ENCODE measurements around the gene SSUH2. TPM values are rescaled to one million over a fixed set of nuclear protein-coding genes. Genes with fewer than 3 reads are reported as not detected.

SSUH2 gene
- total and polyA plus RNA-seq, 4 donors, result 0.17 to 2.1 (median 0.24) TPM

DNA sequence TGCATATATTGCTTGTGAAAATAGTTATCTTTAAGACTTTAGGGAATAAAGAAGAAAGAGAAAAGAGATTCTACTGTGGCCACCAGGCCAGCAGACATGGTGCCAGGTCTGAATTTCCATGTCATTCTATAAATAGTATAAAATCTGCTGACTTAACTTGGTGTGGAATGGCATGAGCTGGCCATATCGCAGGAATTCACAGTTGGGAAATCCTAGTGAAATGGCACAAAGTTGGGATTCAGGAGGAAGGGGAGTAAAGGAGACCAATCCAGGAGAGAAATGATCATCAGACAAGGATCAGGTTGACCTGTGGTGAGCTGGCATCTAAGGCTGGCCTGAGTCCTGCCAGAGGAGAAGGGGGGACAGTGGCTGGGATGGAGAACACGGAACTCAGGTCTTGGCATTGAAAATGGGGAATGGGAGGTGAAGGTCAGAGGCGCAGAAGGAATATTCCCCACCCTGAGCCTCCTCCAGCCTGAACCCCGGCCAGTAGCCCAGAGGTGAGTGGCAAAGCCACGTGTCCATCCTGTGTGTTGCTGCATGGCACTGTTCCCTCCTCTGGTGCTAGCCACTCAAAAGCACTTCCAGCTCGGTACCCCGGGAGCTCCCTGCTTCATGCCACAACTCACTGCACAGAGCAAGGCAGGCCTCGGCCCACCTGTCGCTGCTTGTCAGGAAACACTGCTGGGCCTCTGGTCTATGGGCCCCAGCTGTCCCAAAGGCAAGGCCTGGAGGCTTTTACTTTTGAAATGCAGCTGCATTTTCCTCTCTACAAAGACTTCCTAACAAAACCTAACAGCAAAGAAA is 51.4 kb downstream of the SSUH2 start:
- H3K4me3 ChIP-seq (ENCODE audit: low read depth in 1 of 3, low read length in 3 of 3), result no peak overlapping the region
- TF ChIP-seq RAD21 (IDR thresholded peaks at IDR 0.05) (no peak), EGR1 (IDR thresholded peaks at IDR 0.05; ENCODE audit: low read depth in 2 of 2) (no peak), GABPA (IDR thresholded peaks at IDR 0.05 in 1 of 2, conservative IDR thresholded peaks at IDR 0.05 in 1 of 2) (no peak), SP1 (IDR thresholded peaks at IDR 0.05) (no peak), JUND (IDR thresholded peaks at IDR 0.05) (no peak), YY1 (IDR thresholded peaks at IDR 0.05) (no peak), NR2F2 (IDR thresholded peaks at IDR 0.05) (no peak), FOXA1 (IDR thresholded peaks at IDR 0.05) (no peak)
- TF ChIP-seq, protein P1, sequence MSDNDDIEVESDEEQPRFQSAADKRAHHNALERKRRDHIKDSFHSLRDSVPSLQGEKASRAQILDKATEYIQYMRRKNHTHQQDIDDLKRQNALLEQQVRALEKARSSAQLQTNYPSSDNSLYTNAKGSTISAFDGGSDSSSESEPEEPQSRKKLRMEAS (IDR thresholded peaks at IDR 0.05), result no peak
- TF ChIP-seq, protein P2, sequence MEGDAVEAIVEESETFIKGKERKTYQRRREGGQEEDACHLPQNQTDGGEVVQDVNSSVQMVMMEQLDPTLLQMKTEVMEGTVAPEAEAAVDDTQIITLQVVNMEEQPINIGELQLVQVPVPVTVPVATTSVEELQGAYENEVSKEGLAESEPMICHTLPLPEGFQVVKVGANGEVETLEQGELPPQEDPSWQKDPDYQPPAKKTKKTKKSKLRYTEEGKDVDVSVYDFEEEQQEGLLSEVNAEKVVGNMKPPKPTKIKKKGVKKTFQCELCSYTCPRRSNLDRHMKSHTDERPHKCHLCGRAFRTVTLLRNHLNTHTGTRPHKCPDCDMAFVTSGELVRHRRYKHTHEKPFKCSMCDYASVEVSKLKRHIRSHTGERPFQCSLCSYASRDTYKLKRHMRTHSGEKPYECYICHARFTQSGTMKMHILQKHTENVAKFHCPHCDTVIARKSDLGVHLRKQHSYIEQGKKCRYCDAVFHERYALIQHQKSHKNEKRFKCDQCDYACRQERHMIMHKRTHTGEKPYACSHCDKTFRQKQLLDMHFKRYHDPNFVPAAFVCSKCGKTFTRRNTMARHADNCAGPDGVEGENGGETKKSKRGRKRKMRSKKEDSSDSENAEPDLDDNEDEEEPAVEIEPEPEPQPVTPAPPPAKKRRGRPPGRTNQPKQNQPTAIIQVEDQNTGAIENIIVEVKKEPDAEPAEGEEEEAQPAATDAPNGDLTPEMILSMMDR (IDR thresholded peaks at IDR 0.05; ENCODE audit: low read depth, low read length, missing input control), result no peak
- TF ChIP-seq, protein P3, sequence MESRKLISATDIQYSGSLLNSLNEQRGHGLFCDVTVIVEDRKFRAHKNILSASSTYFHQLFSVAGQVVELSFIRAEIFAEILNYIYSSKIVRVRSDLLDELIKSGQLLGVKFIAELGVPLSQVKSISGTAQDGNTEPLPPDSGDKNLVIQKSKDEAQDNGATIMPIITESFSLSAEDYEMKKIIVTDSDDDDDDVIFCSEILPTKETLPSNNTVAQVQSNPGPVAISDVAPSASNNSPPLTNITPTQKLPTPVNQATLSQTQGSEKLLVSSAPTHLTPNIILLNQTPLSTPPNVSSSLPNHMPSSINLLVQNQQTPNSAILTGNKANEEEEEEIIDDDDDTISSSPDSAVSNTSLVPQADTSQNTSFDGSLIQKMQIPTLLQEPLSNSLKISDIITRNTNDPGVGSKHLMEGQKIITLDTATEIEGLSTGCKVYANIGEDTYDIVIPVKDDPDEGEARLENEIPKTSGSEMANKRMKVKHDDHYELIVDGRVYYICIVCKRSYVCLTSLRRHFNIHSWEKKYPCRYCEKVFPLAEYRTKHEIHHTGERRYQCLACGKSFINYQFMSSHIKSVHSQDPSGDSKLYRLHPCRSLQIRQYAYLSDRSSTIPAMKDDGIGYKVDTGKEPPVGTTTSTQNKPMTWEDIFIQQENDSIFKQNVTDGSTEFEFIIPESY (IDR thresholded peaks at IDR 0.05), result no peak
- TF ChIP-seq, protein P4, sequence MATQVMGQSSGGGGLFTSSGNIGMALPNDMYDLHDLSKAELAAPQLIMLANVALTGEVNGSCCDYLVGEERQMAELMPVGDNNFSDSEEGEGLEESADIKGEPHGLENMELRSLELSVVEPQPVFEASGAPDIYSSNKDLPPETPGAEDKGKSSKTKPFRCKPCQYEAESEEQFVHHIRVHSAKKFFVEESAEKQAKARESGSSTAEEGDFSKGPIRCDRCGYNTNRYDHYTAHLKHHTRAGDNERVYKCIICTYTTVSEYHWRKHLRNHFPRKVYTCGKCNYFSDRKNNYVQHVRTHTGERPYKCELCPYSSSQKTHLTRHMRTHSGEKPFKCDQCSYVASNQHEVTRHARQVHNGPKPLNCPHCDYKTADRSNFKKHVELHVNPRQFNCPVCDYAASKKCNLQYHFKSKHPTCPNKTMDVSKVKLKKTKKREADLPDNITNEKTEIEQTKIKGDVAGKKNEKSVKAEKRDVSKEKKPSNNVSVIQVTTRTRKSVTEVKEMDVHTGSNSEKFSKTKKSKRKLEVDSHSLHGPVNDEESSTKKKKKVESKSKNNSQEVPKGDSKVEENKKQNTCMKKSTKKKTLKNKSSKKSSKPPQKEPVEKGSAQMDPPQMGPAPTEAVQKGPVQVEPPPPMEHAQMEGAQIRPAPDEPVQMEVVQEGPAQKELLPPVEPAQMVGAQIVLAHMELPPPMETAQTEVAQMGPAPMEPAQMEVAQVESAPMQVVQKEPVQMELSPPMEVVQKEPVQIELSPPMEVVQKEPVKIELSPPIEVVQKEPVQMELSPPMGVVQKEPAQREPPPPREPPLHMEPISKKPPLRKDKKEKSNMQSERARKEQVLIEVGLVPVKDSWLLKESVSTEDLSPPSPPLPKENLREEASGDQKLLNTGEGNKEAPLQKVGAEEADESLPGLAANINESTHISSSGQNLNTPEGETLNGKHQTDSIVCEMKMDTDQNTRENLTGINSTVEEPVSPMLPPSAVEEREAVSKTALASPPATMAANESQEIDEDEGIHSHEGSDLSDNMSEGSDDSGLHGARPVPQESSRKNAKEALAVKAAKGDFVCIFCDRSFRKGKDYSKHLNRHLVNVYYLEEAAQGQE (IDR thresholded peaks at IDR 0.05), result no peak
- H3K27me3 ChIP-seq (ENCODE audit: control insufficient read depth in 4 of 4, insufficient read depth in 4 of 4, low read length in 3 of 4), result no peaks in the 10 kb centered on the region
- H3K4me1 ChIP-seq (ENCODE audit: control insufficient read depth in 4 of 4, insufficient read depth in 4 of 4, low read length in 3 of 4), result no peaks in the 10 kb centered on the region
- H3K9ac ChIP-seq (ENCODE audit: low read depth in 1 of 2, low read length in 2 of 2), result no peak overlapping the region
- WGBS, result 96% methylated on average over 9 of the region's 9 CpGs
- DNase-seq (ENCODE audit: low spot score), result no peak
- H3K36me3 ChIP-seq (ENCODE audit: control insufficient read depth in 4 of 4, insufficient read depth in 3 of 4, low read depth in 1 of 4, low read length in 3 of 4), result no peaks in the 10 kb centered on the region
- no peak overlapping the region for H3K27ac ChIP-seq (ENCODE audit: low read depth in 1 of 2, low read length in 2 of 2)
- no peaks in the 10 kb centered on the region for H3K9me3 ChIP-seq (ENCODE audit: control insufficient read depth in 4 of 4, low read length in 3 of 4)

DNA sequence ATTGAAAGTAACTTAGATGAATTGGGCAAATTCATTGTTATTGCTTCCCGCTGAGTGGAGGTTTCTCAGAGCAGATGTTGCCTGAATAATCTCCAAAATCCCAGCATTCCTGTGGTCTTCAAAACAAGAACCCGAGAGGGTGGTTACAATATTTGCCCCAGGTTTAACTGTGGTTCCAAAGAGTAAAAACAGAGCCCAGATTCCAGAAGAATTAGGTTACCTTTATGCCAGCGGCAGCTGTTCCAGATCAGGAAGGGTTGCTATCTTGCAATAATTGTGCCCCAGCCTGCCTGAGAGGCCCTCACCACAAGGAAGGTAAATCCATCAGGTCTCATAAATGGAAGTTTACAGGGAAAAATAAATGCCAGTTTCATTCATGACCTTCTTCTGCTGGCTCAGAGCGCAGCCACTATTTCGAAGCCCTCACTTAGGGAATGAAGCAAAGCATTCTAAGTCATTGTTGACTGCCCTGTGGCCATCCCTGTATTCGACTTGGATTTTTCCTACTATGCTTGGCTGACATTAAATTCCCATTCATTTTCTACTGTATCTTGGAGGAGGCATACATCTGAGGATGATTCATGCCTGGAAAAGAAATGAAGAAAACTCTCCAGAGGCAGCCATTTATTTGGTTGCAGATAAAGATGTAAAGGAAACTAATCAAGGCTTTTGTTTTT is 54.6 kb downstream of the SSUH2 start:
- DNase-seq (ENCODE audit: low spot score), result no peak
- no peaks in the 10 kb centered on the region for H3K36me3 ChIP-seq (ENCODE audit: control insufficient read depth in 4 of 4, insufficient read depth in 3 of 4, low read depth in 1 of 4, low read length in 3 of 4)
- H3K4me3 ChIP-seq (ENCODE audit: low read depth in 1 of 3, low read length in 3 of 3), result no peak overlapping the region
- H3K9ac ChIP-seq (ENCODE audit: low read depth in 1 of 2, low read length in 2 of 2), result no peak overlapping the region
- WGBS, result 89% methylated on average over 6 of the region's 6 CpGs
- no peaks in the 10 kb centered on the region for H3K27me3 ChIP-seq (ENCODE audit: control insufficient read depth in 4 of 4, insufficient read depth in 4 of 4, low read length in 3 of 4)
- no peak overlapping the region for H3K27ac ChIP-seq (ENCODE audit: low read depth in 1 of 2, low read length in 2 of 2)
- H3K9me3 ChIP-seq (ENCODE audit: control insufficient read depth in 4 of 4, low read length in 3 of 4), result no peaks in the 10 kb centered on the region
- no peaks in the 10 kb centered on the region for H3K4me1 ChIP-seq (ENCODE audit: control insufficient read depth in 4 of 4, insufficient read depth in 4 of 4, low read length in 3 of 4)
- TF ChIP-seq, protein P5, sequence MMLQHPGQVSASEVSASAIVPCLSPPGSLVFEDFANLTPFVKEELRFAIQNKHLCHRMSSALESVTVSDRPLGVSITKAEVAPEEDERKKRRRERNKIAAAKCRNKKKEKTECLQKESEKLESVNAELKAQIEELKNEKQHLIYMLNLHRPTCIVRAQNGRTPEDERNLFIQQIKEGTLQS (IDR thresholded peaks at IDR 0.05), result no peak
- TF ChIP-seq YY1 (IDR thresholded peaks at IDR 0.05) (no peak), RXRA (IDR thresholded peaks at IDR 0.05) (no peak), RAD21 (IDR thresholded peaks at IDR 0.05) (no peak), FOXA1 (IDR thresholded peaks at IDR 0.05) (no peak), FOXA2 (IDR thresholded peaks at IDR 0.05) (no peak), JUND (IDR thresholded peaks at IDR 0.05) (no peak)
- TF ChIP-seq, protein P4 (IDR thresholded peaks at IDR 0.05), result no peak
- TF ChIP-seq, protein P3 (IDR thresholded peaks at IDR 0.05), result no peak
- TF ChIP-seq, protein P1 (IDR thresholded peaks at IDR 0.05), result no peak
